RKO (cell line): Measurements from ENCODE around the gene DAP.
A peak's percentile ranks its signal among the peaks of the same experiment; 100 is the strongest.
"Not testable (repeated sequence)": the region's sequence is repeated elsewhere in the genome, so short reads cannot be mapped to it uniquely, and the experiment has no call there.

Experiments used
- DNase-seq: peaks from one replicate; pipeline ENCODE4 v3.0.0-alpha.2; 2016; ENCODE audit warnings: low spot score

The DAP gene

GRCh38 chr5:10734037-10734709, 26.9 kb downstream of the DAP start:
- no peak for DNase-seq

- no peak for DNase-seq
These were observed 27.6 kb downstream of the DAP start for GRCh38 chr5:10733426-10733825.

- no peak for DNase-seq
These were observed 29.1 kb downstream of the DAP start for GRCh38 chr5:10731913-10732312.

- DNase-seq = no peak
These were observed 31.0 kb downstream of the DAP start for GRCh38 chr5:10730043-10730351.

GRCh38 chr5:10729320-10730042, 31.6 kb downstream of the DAP start:
- no peak for DNase-seq

GRCh38 chr5:10728679-10729078, 32.4 kb downstream of the DAP start:
- no peak for DNase-seq

- no peak for DNase-seq
These were observed 33.2 kb downstream of the DAP start for GRCh38 chr5:10727861-10728260.

GRCh38 chr5:10726913-10727517, 34.0 kb downstream of the DAP start:
- no peak for DNase-seq

GRCh38 chr5:10726179-10726912, 34.7 kb downstream of the DAP start:
- DNase-seq = no peak

GRCh38 chr5:10725636-10726035, 35.4 kb downstream of the DAP start:
- no peak for DNase-seq

- DNase-seq = no peak
These were observed 36.1 kb downstream of the DAP start for GRCh38 chr5:10724781-10725507.

GRCh38 chr5:10723514-10723913, 37.5 kb downstream of the DAP start:
- DNase-seq = no peak

GRCh38 chr5:10720766-10721165, 40.3 kb downstream of the DAP start:
- DNase-seq = not testable (repeated sequence)

- peak; percentile 86 for DNase-seq
These were observed 41.1 kb downstream of the DAP start for GRCh38 chr5:10719965-10720364.

- not testable (repeated sequence) for DNase-seq
These were observed 42.4 kb downstream of the DAP start for GRCh38 chr5:10718617-10719016.

GRCh38 chr5:10716825-10717224, 44.2 kb downstream of the DAP start:
- not testable (repeated sequence) for DNase-seq

GRCh38 chr5:10715605-10716290, 45.3 kb downstream of the DAP start:
- DNase-seq = no peak

- no peak for DNase-seq
These were observed 48.3 kb downstream of the DAP start for GRCh38 chr5:10712574-10713366.

- DNase-seq = no peak
These were observed 49.5 kb downstream of the DAP start for GRCh38 chr5:10711562-10711961.

- no peak for DNase-seq
These were observed 50.4 kb downstream of the DAP start for GRCh38 chr5:10710513-10711128.
